Lower leg skin (tissue), 4 donors: ENCODE measurements around the gene CDH13. TPM values are rescaled to one million over a fixed set of nuclear protein-coding genes. Genes with fewer than 3 reads are reported as not detected.

Experiments
- DNase-seq, 2 donors: peaks; one replicate each; pipeline ENCODE4 v3.0.0-alpha.2; 2019; ENCODE audit warnings: low spot score in 2 of 2
- H3K4me3 ChIP-seq: fragments of 200-600 bp; sonication (generic); 2 replicates; pipeline ENCODE4 v1.5.1; 2017; ENCODE audit warnings: mild to moderate bottlenecking, low read depth; ENCODE audit not compliant: poor library complexity, severe bottlenecking
- POLR2A ChIP-seq, 2 donors: fragments of 450-650 bp; IDR thresholded peaks; one replicate each; pipeline ENCODE4 v1.6.1; 2016 to 2017; ENCODE audit warnings: antibody characterized with exemption in 2 of 2, mild to moderate bottlenecking in 1 of 2, moderate library complexity in 1 of 2
- WGBS, 2 donors: methylation state at CpG; one replicate each; pipeline ENCODE4 v1.1.5; 2018; 5-methylcytosine and 5-hydroxymethylcytosine counted together
- intact Hi-C: fragments of 100-400 bp; cut with DNase I; formaldehyde crosslinking; loops from one replicate; pipeline ENCODE4 v1.15.0; 2023; ENCODE audit warnings: low total_unique reads
- total RNA-seq, 4 donors: library from RNA; depleted of rRNA; stranded (reverse); fragments of >200 nt; gene quantifications; one replicate each; pipeline ENCODE4 v1.1.0, GENCODE V29; 2016
- TF ChIP-seq, protein P1 (sequence below), 3 donors: fragments of 450-650 bp; IDR thresholded peaks; one replicate each; pipeline ENCODE4 v1.5.1; 2016; ENCODE audit warnings: antibody characterized with exemption in 3 of 3, mild to moderate bottlenecking in 3 of 3, moderate library complexity in 2 of 3

Gene CDH13
- total RNA-seq, 4 donors from 2014 or later: 102 to 246 (median 155) TPM

DNA sequence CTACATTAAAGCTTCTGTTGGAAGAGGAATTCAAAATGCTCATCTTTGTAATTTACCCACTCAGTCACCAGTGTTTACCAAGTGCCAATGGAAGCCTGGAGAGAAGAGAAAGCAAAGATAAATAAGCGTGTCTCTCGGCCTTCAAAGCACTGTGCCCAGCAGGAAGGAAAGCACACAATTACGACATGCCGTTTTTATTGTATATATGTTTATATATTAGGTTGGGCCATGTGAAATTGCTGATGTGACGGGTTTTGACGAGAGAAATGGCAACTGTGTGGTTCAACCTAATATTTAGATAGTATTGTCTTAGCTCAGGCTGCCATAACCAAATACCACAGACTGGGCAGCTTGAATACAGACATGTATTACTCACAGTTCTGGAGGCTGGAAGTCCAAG, 1101.7 kb downstream of the CDH13 start:
- intact Hi-C loops: no loop called here
- no peak for TF ChIP-seq POLR2A (IDR thresholded peaks at IDR 0.05)
- TF ChIP-seq, protein P1, sequence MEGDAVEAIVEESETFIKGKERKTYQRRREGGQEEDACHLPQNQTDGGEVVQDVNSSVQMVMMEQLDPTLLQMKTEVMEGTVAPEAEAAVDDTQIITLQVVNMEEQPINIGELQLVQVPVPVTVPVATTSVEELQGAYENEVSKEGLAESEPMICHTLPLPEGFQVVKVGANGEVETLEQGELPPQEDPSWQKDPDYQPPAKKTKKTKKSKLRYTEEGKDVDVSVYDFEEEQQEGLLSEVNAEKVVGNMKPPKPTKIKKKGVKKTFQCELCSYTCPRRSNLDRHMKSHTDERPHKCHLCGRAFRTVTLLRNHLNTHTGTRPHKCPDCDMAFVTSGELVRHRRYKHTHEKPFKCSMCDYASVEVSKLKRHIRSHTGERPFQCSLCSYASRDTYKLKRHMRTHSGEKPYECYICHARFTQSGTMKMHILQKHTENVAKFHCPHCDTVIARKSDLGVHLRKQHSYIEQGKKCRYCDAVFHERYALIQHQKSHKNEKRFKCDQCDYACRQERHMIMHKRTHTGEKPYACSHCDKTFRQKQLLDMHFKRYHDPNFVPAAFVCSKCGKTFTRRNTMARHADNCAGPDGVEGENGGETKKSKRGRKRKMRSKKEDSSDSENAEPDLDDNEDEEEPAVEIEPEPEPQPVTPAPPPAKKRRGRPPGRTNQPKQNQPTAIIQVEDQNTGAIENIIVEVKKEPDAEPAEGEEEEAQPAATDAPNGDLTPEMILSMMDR (IDR thresholded peaks at IDR 0.05): no peak
- H3K4me3 ChIP-seq: no peak overlapping the region
- DNase-seq: no peak
- WGBS, 2 donors: 85 to 91% methylated on average over 6 of the region's 6 CpGs

DNA sequence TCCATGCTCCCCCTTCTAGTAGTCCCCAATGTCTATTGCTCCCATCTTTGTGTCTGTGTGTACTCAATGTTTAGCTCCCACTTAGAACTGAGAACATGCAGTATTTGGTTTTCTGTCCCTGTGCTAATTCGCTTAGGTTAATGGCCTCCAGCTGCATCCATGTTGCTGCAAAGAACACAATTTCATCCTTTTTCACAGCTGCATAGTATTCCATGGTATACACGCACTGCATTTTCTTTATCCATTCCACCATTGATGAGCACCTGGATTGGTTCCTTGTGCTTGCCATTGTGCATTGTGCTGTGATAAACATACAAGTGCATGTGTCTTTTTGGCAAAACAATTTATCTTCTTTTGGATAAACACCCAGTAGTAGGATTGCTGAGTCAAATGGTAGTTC, 1104.0 kb downstream of the CDH13 start:
- no peak for DNase-seq
- 0 to 48% methylated on average over 2 of the region's 2 CpGs for WGBS, 2 donors
- no peak overlapping the region for H3K4me3 ChIP-seq
- TF ChIP-seq, protein P1 (IDR thresholded peaks at IDR 0.05): no peak
- no peak for TF ChIP-seq POLR2A (IDR thresholded peaks at IDR 0.05)
- intact Hi-C loops: no loop called here

DNA sequence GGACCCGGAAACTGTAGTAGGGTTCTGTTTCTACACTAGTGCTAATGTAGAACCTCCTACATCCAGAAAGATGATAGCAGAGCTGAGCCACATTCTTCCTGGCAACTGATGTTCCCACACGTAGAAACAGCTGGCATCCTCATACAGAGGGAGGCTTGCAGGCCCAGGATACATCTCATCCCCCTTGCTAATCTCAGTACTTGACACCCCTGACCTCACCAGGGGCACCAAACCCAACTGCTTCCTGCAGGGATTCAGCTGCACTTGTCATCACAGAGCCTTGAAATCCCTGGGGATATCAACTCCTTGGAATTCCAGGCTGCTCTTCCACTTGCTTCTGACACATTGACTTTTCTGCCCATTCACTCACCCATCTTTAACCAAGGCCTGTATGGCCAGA, 1105.8 kb downstream of the CDH13 start:
- 75 to 100% methylated on average over 2 of the region's 2 CpGs for WGBS, 2 donors
- intact Hi-C loops: no loop called here
- no peak for DNase-seq

DNA sequence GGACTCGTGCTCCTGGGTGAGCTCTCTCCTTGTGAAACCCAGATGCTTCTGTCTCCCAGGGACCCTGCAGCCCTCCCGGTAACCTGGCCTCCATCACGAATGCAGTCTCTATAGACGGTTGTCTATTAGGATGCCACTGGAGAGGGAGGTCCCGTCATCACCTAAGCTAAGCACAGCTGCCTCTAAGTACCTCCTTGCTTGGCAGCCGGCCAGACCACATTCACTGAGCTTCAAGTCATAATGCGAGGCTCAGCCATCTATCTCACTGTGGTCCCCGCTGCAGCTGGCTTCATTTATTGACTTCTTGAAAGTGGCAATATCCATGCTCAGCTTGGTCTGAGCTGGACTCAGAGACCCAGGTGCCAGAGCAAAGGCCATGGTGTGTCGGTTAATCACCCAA, 1106.5 kb downstream of the CDH13 start:
- no peak for TF ChIP-seq POLR2A (IDR thresholded peaks at IDR 0.05)
- TF ChIP-seq, protein P1 (IDR thresholded peaks at IDR 0.05): no peak
- WGBS, 2 donors: 75 to 79% methylated on average over 9 of the region's 9 CpGs
- H3K4me3 ChIP-seq: no peak overlapping the region
- intact Hi-C loops: no loop called here
- no peak for DNase-seq

More for the DNA sequence above, 1105.8 kb downstream of the CDH13 start:
- no peak overlapping the region for H3K4me3 ChIP-seq
- TF ChIP-seq, protein P1 (IDR thresholded peaks at IDR 0.05): no peak
- TF ChIP-seq POLR2A (IDR thresholded peaks at IDR 0.05): no peak

GRCh38 chr16:83734136-83734535, 1107.4 kb downstream of the CDH13 start:
- WGBS, 2 donors: 76 to 91% methylated on average over 5 of the region's 5 CpGs
- H3K4me3 ChIP-seq: no peak overlapping the region
- TF ChIP-seq POLR2A (IDR thresholded peaks at IDR 0.05): no peak
- TF ChIP-seq, protein P1 (IDR thresholded peaks at IDR 0.05): no peak
- intact Hi-C loops: no loop called here
- no peak for DNase-seq

DNA sequence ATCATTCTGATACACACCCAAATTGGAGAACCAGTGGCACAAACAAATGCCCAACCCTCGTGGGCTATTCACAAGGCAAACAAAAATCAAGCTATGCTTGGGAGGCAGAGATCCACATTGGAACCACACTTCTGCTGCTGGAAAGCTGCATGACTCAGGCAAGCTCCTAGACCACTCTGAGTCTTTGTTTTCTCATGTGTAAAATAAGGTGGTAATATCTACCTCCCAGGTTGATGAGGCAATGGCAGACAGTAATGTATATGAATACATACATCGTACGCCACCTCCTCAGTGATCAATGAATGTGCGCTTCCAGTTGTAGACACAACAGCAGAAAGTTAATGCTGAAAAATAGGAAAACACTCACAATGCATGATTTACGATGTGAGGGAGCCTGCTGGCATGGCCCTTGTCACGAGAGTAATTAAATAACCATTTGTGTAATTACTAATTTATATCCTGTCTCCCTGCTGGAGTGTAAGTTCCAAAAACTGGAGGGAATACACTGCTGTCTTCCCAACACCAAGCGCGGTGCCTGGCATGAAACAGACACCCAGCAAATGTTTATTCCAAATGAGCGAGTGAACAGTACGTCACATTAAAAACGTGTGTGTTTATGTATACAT, 1111.1 kb downstream of the CDH13 start:
- 78 to 86% methylated on average over 11 of the region's 11 CpGs for WGBS, 2 donors
- intact Hi-C loops: no loop called here
- no peak for DNase-seq
- TF ChIP-seq, protein P1 (IDR thresholded peaks at IDR 0.05): no peak
- TF ChIP-seq POLR2A (IDR thresholded peaks at IDR 0.05): no peak
- H3K4me3 ChIP-seq: no peak overlapping the region
